ENCODE results near the gene DNAH2. TPM values are rescaled to one million over a fixed set of nuclear protein-coding genes. Genes with fewer than 3 reads are reported as not detected.
A peak's percentile ranks its signal among the peaks of the same experiment; 100 is the strongest.

The DNAH2 gene, protein sequence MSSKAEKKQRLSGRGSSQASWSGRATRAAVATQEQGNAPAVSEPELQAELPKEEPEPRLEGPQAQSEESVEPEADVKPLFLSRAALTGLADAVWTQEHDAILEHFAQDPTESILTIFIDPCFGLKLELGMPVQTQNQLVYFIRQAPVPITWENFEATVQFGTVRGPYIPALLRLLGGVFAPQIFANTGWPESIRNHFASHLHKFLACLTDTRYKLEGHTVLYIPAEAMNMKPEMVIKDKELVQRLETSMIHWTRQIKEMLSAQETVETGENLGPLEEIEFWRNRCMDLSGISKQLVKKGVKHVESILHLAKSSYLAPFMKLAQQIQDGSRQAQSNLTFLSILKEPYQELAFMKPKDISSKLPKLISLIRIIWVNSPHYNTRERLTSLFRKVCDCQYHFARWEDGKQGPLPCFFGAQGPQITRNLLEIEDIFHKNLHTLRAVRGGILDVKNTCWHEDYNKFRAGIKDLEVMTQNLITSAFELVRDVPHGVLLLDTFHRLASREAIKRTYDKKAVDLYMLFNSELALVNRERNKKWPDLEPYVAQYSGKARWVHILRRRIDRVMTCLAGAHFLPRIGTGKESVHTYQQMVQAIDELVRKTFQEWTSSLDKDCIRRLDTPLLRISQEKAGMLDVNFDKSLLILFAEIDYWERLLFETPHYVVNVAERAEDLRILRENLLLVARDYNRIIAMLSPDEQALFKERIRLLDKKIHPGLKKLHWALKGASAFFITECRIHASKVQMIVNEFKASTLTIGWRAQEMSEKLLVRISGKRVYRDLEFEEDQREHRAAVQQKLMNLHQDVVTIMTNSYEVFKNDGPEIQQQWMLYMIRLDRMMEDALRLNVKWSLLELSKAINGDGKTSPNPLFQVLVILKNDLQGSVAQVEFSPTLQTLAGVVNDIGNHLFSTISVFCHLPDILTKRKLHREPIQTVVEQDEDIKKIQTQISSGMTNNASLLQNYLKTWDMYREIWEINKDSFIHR (N-terminal part only)
- 10 to 100 TPM in 2 of 6 donors, 1 to 10 TPM in 3, under 1 TPM in 1; 0.66 to 34.6 (median 6.0) TPM for total RNA-seq

DNA sequence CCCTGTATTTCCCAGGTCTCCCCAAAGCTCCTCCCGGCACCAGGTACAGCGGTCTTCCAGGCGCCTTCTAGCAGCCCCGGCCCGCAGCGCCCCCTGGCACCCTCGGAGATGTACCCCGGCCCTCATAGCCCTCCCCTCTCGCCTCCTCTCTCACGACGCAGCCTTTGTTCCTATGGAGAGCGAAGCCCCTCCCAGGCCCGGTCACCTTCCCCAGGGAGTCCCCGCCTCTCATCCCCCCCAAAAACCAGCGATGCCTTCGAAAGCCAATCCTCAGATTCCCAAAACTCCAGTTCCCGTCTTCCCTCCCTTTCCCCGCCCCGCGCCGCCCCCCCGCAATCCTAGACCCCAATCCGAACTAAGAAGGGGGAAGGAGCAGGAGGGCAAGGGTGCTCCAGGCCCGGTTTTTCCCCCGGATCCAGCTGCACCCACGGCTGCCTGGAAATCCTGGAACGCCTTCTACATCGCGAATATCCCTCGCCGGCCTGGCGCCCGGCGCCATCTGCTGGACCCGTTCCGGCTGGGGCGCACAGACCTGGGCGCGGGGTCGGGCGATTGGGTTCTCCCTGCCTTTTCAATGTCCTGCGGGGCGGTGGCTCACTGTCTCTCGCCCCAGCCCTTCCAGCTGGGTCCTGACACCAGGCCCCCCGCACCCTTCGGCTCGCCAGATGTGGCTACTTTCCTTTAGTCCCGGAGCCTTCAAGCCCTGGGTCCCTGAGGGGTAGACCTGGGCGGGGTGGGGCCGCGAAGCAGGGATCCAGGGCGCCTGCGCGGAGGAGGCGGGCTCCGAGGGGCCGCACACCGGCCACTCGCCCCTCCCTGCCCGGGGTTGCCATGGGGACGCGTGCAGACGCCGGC is at the start of gene DNAH2:
Gene DNAH2, plus strand, starts transcription at position 844 of the 855 bp plus-strand sequence. CDS start 1,991 bp downstream, outside the sequence.
- H3K36me3 ChIP-seq = no peaks in the 10 kb centered on the region
- peaks cover 14 to 23% (median 21%) of the 10 kb centered on the region in 4 donors for H3K4me1 ChIP-seq
- WGBS, 2 donors = 0 to 1% methylated on average over 48 to 61 of the region's 64 CpGs
- peak; percentile 84 to 88 for ATAC-seq (ENCODE audit: low FRiP score in 2 of 2)
- TF ChIP-seq POLR2AphosphoS5 (IDR thresholded peaks at IDR 0.05) = no peak
- TF ChIP-seq, protein P1, sequence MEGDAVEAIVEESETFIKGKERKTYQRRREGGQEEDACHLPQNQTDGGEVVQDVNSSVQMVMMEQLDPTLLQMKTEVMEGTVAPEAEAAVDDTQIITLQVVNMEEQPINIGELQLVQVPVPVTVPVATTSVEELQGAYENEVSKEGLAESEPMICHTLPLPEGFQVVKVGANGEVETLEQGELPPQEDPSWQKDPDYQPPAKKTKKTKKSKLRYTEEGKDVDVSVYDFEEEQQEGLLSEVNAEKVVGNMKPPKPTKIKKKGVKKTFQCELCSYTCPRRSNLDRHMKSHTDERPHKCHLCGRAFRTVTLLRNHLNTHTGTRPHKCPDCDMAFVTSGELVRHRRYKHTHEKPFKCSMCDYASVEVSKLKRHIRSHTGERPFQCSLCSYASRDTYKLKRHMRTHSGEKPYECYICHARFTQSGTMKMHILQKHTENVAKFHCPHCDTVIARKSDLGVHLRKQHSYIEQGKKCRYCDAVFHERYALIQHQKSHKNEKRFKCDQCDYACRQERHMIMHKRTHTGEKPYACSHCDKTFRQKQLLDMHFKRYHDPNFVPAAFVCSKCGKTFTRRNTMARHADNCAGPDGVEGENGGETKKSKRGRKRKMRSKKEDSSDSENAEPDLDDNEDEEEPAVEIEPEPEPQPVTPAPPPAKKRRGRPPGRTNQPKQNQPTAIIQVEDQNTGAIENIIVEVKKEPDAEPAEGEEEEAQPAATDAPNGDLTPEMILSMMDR (IDR thresholded peaks at IDR 0.05) = peak in 4 of 6 experiments; percentile 20 to 59 (median 42)
- TF ChIP-seq POLR2A (IDR thresholded peaks at IDR 0.05) = peak in 2 of 4 donors; percentile 0 to 20
- TF ChIP-seq EP300 (IDR thresholded peaks at IDR 0.05) = no peak
- peaks cover 0 to 33% (median 3%) of the 10 kb centered on the region in 4 donors for H3K27me3 ChIP-seq
- peak; percentile 79 to 94 for DNase-seq
- peak within 1 kb of the TSS; percentile 46 to 63 (median 54) for H3K4me3 ChIP-seq
- H3K9me3 ChIP-seq = no peaks in the 10 kb centered on the region
- peak within 1 kb of the TSS in 2 of 4 donors; percentile 60 to 75 for H3K27ac ChIP-seq

DNA sequence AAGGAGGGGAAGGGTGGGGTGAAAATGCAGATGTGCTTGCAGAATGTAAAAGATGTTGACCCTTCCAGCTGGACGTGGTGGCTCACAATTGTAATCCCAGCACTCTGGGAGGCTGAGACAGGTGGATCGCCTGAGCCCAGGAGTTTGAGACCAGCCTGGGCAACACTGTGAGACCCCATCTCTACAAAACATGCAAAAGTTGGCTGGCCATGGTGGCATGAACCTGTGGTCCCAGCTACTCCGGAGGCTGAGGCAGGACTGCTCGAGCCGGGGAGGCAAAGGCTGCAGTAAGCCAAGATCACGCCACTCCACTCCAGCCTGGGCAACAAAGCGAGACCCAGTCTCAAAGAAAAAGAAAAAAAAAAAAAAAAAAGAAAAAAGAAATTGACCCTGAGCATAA is 49.1 kb upstream of the DNAH2 start:
- WGBS, 2 donors = 94 to 95% methylated on average over 7 of the region's 7 CpGs
- no peaks in the 10 kb centered on the region for H3K27me3 ChIP-seq
- no peak overlapping the region for H3K27ac ChIP-seq
- no peak for ATAC-seq (ENCODE audit: low FRiP score in 2 of 2)
- H3K4me1 ChIP-seq = no peaks in the 10 kb centered on the region
- peaks cover 3 to 5% (median 3%) of the 10 kb centered on the region in 4 donors for H3K9me3 ChIP-seq
- no peak for DNase-seq
- no peak overlapping the region for H3K4me3 ChIP-seq
- TF ChIP-seq POLR2A (IDR thresholded peaks at IDR 0.05) (no peak), POLR2AphosphoS5 (IDR thresholded peaks at IDR 0.05) (no peak), EP300 (IDR thresholded peaks at IDR 0.05) (no peak)
- TF ChIP-seq, protein P1 (IDR thresholded peaks at IDR 0.05) = no peak
- H3K36me3 ChIP-seq = peaks cover 2 to 68% (median 59%) of the 10 kb centered on the region in 4 donors

DNA sequence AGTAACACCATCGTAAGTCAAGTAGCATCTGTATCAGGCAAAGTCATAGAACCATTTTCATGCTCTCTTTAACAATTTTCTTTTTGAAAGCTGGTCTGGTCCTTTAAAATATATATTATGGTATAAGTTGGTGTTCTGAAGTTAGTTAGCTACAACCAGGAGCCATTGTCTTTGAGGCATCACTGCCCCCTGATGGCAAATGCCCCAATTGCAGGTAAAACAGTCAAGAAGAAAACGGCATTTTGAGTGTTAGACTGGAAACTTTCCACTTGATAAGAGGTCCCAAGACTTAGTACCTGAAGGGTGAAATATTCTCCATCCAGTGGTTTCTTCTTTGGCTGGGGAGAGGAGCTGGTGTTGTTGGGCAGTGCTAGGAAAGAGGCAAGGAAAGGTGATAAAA is 44.3 kb upstream of the DNAH2 start:
- Histone ChIP-seq H3K9me3 (peaks cover 4 to 8% (median 8%) of the 10 kb centered on the region in 4 donors), H3K36me3 (peaks cover 15 to 76% (median 71%) of the 10 kb centered on the region in 4 donors), H3K27ac (no peak overlapping the region), H3K27me3 (no peaks in the 10 kb centered on the region), H3K4me1 (peaks cover 0 to 6% (median 0%) of the 10 kb centered on the region in 4 donors), H3K4me3 (no peak overlapping the region)
- TF ChIP-seq EP300 (IDR thresholded peaks at IDR 0.05) (no peak), POLR2A (IDR thresholded peaks at IDR 0.05) (no peak), POLR2AphosphoS5 (IDR thresholded peaks at IDR 0.05) (no peak)
- TF ChIP-seq, protein P1 (IDR thresholded peaks at IDR 0.05) = peak in 2 of 6 experiments; percentile 11 to 42
- 93 to 98% methylated on average over 2 of the region's 2 CpGs for WGBS, 2 donors
- ATAC-seq (ENCODE audit: low FRiP score in 2 of 2) = no peak
- no peak for DNase-seq

DNA sequence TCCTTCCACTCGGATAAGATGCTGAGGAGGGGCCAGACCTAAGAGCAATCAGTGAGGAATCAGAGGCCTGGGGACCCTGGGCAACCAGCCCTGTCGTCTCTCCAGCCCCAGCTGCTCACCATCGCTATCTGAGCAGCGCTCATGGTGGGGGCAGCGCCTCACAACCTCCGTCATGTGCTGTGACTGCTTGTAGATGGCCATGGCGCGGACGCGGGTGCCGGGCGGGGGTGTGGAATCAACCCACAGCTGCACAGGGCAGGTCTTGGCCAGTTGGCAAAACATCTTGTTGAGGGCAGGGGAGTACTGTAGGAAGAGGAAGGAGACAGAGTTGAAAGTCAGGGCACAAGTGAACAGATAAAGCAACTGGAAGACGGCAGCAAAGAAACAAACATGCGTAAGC is 42.6 kb upstream of the DNAH2 start:
- Histone ChIP-seq H3K27me3 (no peaks in the 10 kb centered on the region), H3K9me3 (peaks cover 4 to 8% (median 8%) of the 10 kb centered on the region in 4 donors), H3K4me1 (peaks cover 0 to 6% (median 0%) of the 10 kb centered on the region in 4 donors), H3K36me3 (peaks cover 15 to 62% (median 57%) of the 10 kb centered on the region in 4 donors), H3K27ac (no peak overlapping the region), H3K4me3 (no peak overlapping the region)
- no peak for TF ChIP-seq EP300 (IDR thresholded peaks at IDR 0.05)
- no peak for TF ChIP-seq POLR2AphosphoS5 (IDR thresholded peaks at IDR 0.05)
- TF ChIP-seq POLR2A (IDR thresholded peaks at IDR 0.05) = no peak
- TF ChIP-seq, protein P1 (IDR thresholded peaks at IDR 0.05) = no peak
- DNase-seq = peak in 1 of 2 donors; percentile 72
- 88 to 93% methylated on average over 14 of the region's 14 CpGs for WGBS, 2 donors
- ATAC-seq (ENCODE audit: low FRiP score in 2 of 2) = no peak

Measured in upper lobe of left lung (tissue), 6 donors.